A673 (cell line): ENCODE results near the gene NPHP1.

Source experiments
- EZH2 ChIP-seq: fragments of 200-600 bp; sonication (generic); IDR thresholded peaks from 2 replicates; pipeline ENCODE4 v1.6.1; 2017; ENCODE audit warnings: borderline replicate concordance, low read depth, mild to moderate bottlenecking, mixed read lengths, antibody characterized with exemption, low read length; ENCODE audit not compliant: poor library complexity, severe bottlenecking
- TF ChIP-seq, protein P1 (sequence below): fragments of 300-800, 200-600 bp; sonication (generic); conservative IDR thresholded peaks from 2 replicates; pipeline ENCODE4 v1.5.1; 2017; ENCODE audit warnings: low read depth, mild to moderate bottlenecking, antibody characterized with exemption, low read length, moderate library complexity, mixed read lengths

DNA sequence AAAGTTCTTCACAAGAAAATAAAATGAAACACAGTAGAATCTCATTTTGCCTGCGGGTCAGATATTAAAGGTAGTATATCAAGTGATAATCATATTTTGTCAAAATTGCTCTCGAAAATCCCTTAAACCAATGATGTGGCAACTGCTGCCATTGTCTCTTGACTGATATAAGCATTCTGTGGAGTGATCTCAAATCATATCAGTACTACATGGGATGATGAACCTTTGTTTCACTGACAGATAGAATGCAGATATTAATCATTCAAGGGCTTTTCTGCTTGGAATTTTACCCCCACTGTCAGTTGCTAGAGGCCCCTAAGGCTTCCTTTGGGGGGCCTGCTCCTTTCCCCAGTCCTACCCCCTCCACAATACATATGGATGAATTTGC lies 57.9 kb downstream of the NPHP1 start:
- TF ChIP-seq, protein P1, sequence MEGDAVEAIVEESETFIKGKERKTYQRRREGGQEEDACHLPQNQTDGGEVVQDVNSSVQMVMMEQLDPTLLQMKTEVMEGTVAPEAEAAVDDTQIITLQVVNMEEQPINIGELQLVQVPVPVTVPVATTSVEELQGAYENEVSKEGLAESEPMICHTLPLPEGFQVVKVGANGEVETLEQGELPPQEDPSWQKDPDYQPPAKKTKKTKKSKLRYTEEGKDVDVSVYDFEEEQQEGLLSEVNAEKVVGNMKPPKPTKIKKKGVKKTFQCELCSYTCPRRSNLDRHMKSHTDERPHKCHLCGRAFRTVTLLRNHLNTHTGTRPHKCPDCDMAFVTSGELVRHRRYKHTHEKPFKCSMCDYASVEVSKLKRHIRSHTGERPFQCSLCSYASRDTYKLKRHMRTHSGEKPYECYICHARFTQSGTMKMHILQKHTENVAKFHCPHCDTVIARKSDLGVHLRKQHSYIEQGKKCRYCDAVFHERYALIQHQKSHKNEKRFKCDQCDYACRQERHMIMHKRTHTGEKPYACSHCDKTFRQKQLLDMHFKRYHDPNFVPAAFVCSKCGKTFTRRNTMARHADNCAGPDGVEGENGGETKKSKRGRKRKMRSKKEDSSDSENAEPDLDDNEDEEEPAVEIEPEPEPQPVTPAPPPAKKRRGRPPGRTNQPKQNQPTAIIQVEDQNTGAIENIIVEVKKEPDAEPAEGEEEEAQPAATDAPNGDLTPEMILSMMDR: no peak
- no peak for TF ChIP-seq EZH2
